H1 (cell line): ENCODE results near the gene CDC42BPB. TPM values are rescaled to one million over a fixed set of nuclear protein-coding genes. Genes with fewer than 3 reads are reported as not detected.

Source experiments
- CTCF ChIA-PET: fragments of 300-600 bp; sonication (Branson Sonifier 250); formaldehyde crosslinking; loops from one replicate; lab custom pipeline; 2021; ENCODE audit not compliant: partially characterized antibody; lab: Charles Lee
- POLR2A ChIA-PET: fragments of 300-600 bp; sonication (Branson Sonifier 250); formaldehyde crosslinking; loops from one replicate; lab custom pipeline; 2021; ENCODE audit warnings: inconsistent platforms; ENCODE audit not compliant: partially characterized antibody; lab: Charles Lee
- DNase-seq, 2 experiments: peaks; one replicate each; pipeline versions ENCODE4 v3.0.0 to v3.0.0-alpha.2; 2010 to 2022; ENCODE audit warnings: low spot score in 2 of 2, low read depth in 1 of 2, mixed read lengths in 1 of 2
- FAIRE-seq: peaks from 2 replicates; lab custom pipeline; 2011; peaks lifted over from hg19 to GRCh38; lab: Jason Lieb, UNC
- H2AFZ ChIP-seq: 2 replicates; pipeline ENCODE4 v1.8.1; 2012; ENCODE audit warnings: low read length, inconsistent platforms
- H2AK5ac ChIP-seq: 2 replicates; pipeline ENCODE4 v1.6.1; 2013; ENCODE audit warnings: low read depth, low read length
- H2BK120ac ChIP-seq: replicated peaks from 2 replicates; pipeline ENCODE3; 2013; ENCODE audit warnings: low read depth, low read length, inconsistent platforms
- H2BK12ac ChIP-seq: 2 replicates; pipeline ENCODE4 v1.6.1; 2013; ENCODE audit warnings: low read depth, low read length
- H2BK15ac ChIP-seq: 2 replicates; pipeline ENCODE4 v1.6.1; 2013; ENCODE audit warnings: low read length
- H2BK20ac ChIP-seq: 2 replicates; pipeline ENCODE4 v1.6.1; 2013; ENCODE audit warnings: low read length
- H2BK5ac ChIP-seq: 2 replicates; pipeline ENCODE4 v1.6.1; 2013; ENCODE audit warnings: low read depth, low read length
- H3K14ac ChIP-seq: 2 replicates; pipeline ENCODE4 v1.6.1; 2013; ENCODE audit warnings: inconsistent platforms; ENCODE audit not compliant: insufficient read length
- H3K18ac ChIP-seq: 2 replicates; pipeline ENCODE4 v1.6.1; 2013; ENCODE audit warnings: low read length; ENCODE audit errors: extremely low read depth
- H3K23ac ChIP-seq: 2 replicates; pipeline ENCODE4 v1.6.1; 2013; ENCODE audit warnings: inconsistent platforms; ENCODE audit not compliant: insufficient read length
- H3K23me2 ChIP-seq: 2 replicates; pipeline ENCODE4 v1.6.1; 2013; ENCODE audit warnings: low read depth, low read length
- H3K27ac ChIP-seq: 2 replicates; pipeline ENCODE4 v1.6.1; 2011; ENCODE audit warnings: low read depth, low read length, inconsistent platforms
- H3K27me3 ChIP-seq, 4 experiments: replicated peaks in 1 of 4; 1 replicate in 1 of 4; 2 replicates in 3 of 4; pipeline versions ENCODE4 v1.6.1 to v1.8.1; 2011 to 2013; ENCODE audit warnings: low read length in 3 of 4, mild to moderate bottlenecking in 3 of 4, inconsistent platforms in 2 of 4, mixed read lengths in 2 of 4, moderate library complexity in 1 of 4; ENCODE audit not compliant: control insufficient read depth in 3 of 4, insufficient read depth in 3 of 4; ENCODE audit errors: extremely low read depth in 1 of 4
- H3K36me3 ChIP-seq, 4 experiments: 2 replicates each; pipeline versions ENCODE4 v1.6.1 to v1.8.1; 2011 to 2013; ENCODE audit warnings: mild to moderate bottlenecking in 4 of 4, low read length in 3 of 4, moderate library complexity in 2 of 4, control low read depth in 1 of 4, inconsistent platforms in 1 of 4; ENCODE audit not compliant: insufficient read depth in 4 of 4, control insufficient read depth in 2 of 4
- H3K4ac ChIP-seq: replicated peaks from 2 replicates; pipeline ENCODE3; 2013; ENCODE audit warnings: low read length, low read depth, mixed read lengths, inconsistent platforms; ENCODE audit not compliant: insufficient read length
- H3K4me1 ChIP-seq, 4 experiments: replicated peaks in 1 of 4; 1 replicate in 1 of 4; 2 replicates in 3 of 4; pipeline versions ENCODE4 v1.6.1 to v1.8.1; 2011 to 2013; ENCODE audit warnings: low read length in 3 of 4, inconsistent platforms in 2 of 4, mixed read lengths in 1 of 4; ENCODE audit not compliant: insufficient read depth in 4 of 4, control insufficient read depth in 3 of 4
- H3K4me2 ChIP-seq, 2 experiments: 2 replicates each; pipeline versions ENCODE4 v1.6.1 to v1.8.1; 2011 to 2013; ENCODE audit warnings: low read depth in 2 of 2, low read length in 2 of 2, control low read depth in 1 of 2, inconsistent platforms in 1 of 2, mild to moderate bottlenecking in 1 of 2; ENCODE audit not compliant: insufficient read depth in 1 of 2
- H3K4me3 ChIP-seq, 4 experiments: fragments of 200-600, 300-600 bp in 1 of 4; sonication (generic), shearing (Covaris generic), sonication (Bioruptor Twin) in 1 of 4; 2 replicates each; pipeline versions ENCODE4 v1.5.1 to v1.8.1; 2011 to 2016; ENCODE audit warnings: low read length in 4 of 4, low read depth in 3 of 4, control low read depth in 2 of 4, inconsistent platforms in 2 of 4, mild to moderate bottlenecking in 2 of 4, mixed read lengths in 1 of 4, moderate library complexity in 1 of 4; ENCODE audit not compliant: insufficient read depth in 2 of 4; ENCODE audit errors: extremely low read depth in 1 of 4
- H3K56ac ChIP-seq: replicated peaks from 2 replicates; pipeline ENCODE3; 2013; ENCODE audit warnings: low read depth, mild to moderate bottlenecking, mixed read lengths, low read length, inconsistent platforms; ENCODE audit not compliant: insufficient read length
- H3K79me1 ChIP-seq: 2 replicates; pipeline ENCODE4 v1.6.1; 2013; ENCODE audit warnings: low read depth, low read length, control low read depth
- H3K79me2 ChIP-seq, 2 experiments: 2 replicates each; pipeline versions ENCODE4 v1.6.1 to v1.8.1; 2012 to 2013; ENCODE audit warnings: low read length in 2 of 2, mild to moderate bottlenecking in 2 of 2, inconsistent platforms in 1 of 2; ENCODE audit not compliant: insufficient read depth in 2 of 2, control insufficient read depth in 1 of 2
- H3K9ac ChIP-seq, 4 experiments: replicated peaks in 1 of 4; 1 replicate in 1 of 4; 2 replicates in 3 of 4; pipeline versions ENCODE4 v1.6.1 to v1.8.1; 2011 to 2013; ENCODE audit warnings: low read depth in 3 of 4, low read length in 3 of 4, control low read depth in 2 of 4, mild to moderate bottlenecking in 2 of 4, moderate library complexity in 2 of 4, inconsistent platforms in 1 of 4; ENCODE audit errors: extremely low read depth in 1 of 4
- H3K9me3 ChIP-seq, 2 experiments: 2 replicates each; pipeline versions ENCODE4 v1.6.1 to v1.8.1; 2012 to 2013; ENCODE audit warnings: mild to moderate bottlenecking in 2 of 2, moderate library complexity in 2 of 2, control low read depth in 1 of 2, inconsistent platforms in 1 of 2, low read depth in 1 of 2, low read length in 1 of 2, mixed read lengths in 1 of 2; ENCODE audit not compliant: insufficient read depth in 2 of 2
- H4K20me1 ChIP-seq, 2 experiments: replicated peaks in 1 of 2; 2 replicates each; pipeline versions ENCODE3 to v1.8.1; 2011 to 2013; ENCODE audit warnings: inconsistent platforms in 2 of 2, low read length in 2 of 2, mild to moderate bottlenecking in 1 of 2; ENCODE audit not compliant: insufficient read depth in 2 of 2, control insufficient read depth in 1 of 2
- H4K5ac ChIP-seq: 2 replicates; pipeline ENCODE4 v1.6.1; 2013; ENCODE audit warnings: low read length, low read depth, mixed read lengths, inconsistent platforms; ENCODE audit not compliant: insufficient read length
- H4K8ac ChIP-seq: 2 replicates; pipeline ENCODE4 v1.8.0; 2013; ENCODE audit warnings: mild to moderate bottlenecking, moderate library complexity, low read length, inconsistent platforms; ENCODE audit not compliant: insufficient read depth; ENCODE audit errors: extremely low read depth
- H4K91ac ChIP-seq: replicated peaks from 2 replicates; pipeline ENCODE3; 2013; ENCODE audit warnings: low read length, mixed read lengths, inconsistent platforms; ENCODE audit not compliant: insufficient read length
- ATF2 ChIP-seq: IDR thresholded peaks from 2 replicates; pipeline ENCODE4 v1.6.1; 2012; ENCODE audit warnings: low read length, inconsistent platforms
- CTCF ChIP-seq, 3 experiments: IDR thresholded peaks; 1 replicate in 2 of 3; 2 replicates in 1 of 3; pipeline versions ENCODE4 v1.5.1 to v1.6.1; 2011; ENCODE audit warnings: low read length in 3 of 3, mild to moderate bottlenecking in 3 of 3, inconsistent platforms in 2 of 3, low read depth in 1 of 3, moderate library complexity in 1 of 3; ENCODE audit not compliant: insufficient read depth in 1 of 3; ENCODE audit errors: control extremely low read depth in 1 of 3
- EZH2 ChIP-seq: fragments of 200-600 bp; sonication (generic); IDR thresholded peaks from 2 replicates; pipeline ENCODE4 v1.7.1; 2012; ENCODE audit warnings: low read depth, mild to moderate bottlenecking, moderate library complexity, low read length, inconsistent platforms; ENCODE audit not compliant: severe bottlenecking
- MAFK ChIP-seq: IDR thresholded peaks from 2 replicates; pipeline ENCODE4 v1.6.1; 2012; ENCODE audit warnings: low read depth, mild to moderate bottlenecking, improper control_type of control experiment, low read length
- MAX ChIP-seq: IDR thresholded peaks from 2 replicates; pipeline ENCODE4 v1.6.1; 2012; ENCODE audit warnings: inconsistent platforms
- SAP30 ChIP-seq: fragments of 300-600 bp; sonication (generic); IDR thresholded peaks from 2 replicates; pipeline ENCODE4 v1.7.1; 2012; ENCODE audit warnings: low read length, moderate library complexity, mild to moderate bottlenecking, inconsistent platforms; ENCODE audit not compliant: insufficient read depth, insufficient replicate concordance
- ZNF274 ChIP-seq: IDR thresholded peaks from 2 replicates; pipeline ENCODE4 v1.7.0; 2012; ENCODE audit warnings: low read length, borderline replicate concordance; ENCODE audit errors: extremely low read depth
- WGBS, 2 experiments: shearing (Covaris generic) in 1 of 2; methylation state at CpG; one replicate each; pipeline versions ENCODE4 v1.1.6 to v1.1.7; 2013 to 2015; ENCODE audit warnings: low lambda C conversion rate in 2 of 2, mixed read lengths in 2 of 2, inconsistent platforms in 1 of 2, low coverage in 1 of 2, missing lambda C conversion rate in 1 of 2; ENCODE audit not compliant: insufficient replicate concordance in 2 of 2, insufficient coverage in 1 of 2, insufficient read length in 1 of 2; ENCODE audit errors: extremely low coverage in 1 of 2, missing lambda C conversion rate in 1 of 2; 5-methylcytosine and 5-hydroxymethylcytosine counted together
- polyA plus RNA-seq, 7 experiments: library from polyadenylated mRNA; depleted of rRNA in 3 of 7; stranded (reverse) in 5 of 7; unstranded in 2 of 7; fragments of >200 nt in 5 of 7; fragments of 200-250 nt in 2 of 7; gene quantifications; 1 replicate in 5 of 7; 2 replicates in 1 of 7; 4 replicates in 1 of 7; pipeline versions ENCODE4 v1.2.1 to v1.2.3, GENCODE V29; 2011 to 2013; ENCODE audit warnings: missing spikeins in 2 of 7, mixed read lengths in 2 of 7
- total RNA-seq: library from RNA; stranded (reverse); fragmentation: NEBNext Ultra II Directional; extraction: Animal tissue kit (Norgen Biotek cat#: 25700); gene quantifications from 2 replicates; pipeline ENCODE4 v1.2.1, GENCODE V29; 2021

CDC42BPB gene
- total and polyA plus RNA-seq, 2 of the 8 experiments (the other 6 are each of a cell fraction or from before 2014, with no cell fraction given): 51.2 to 88.2 TPM

DNA sequence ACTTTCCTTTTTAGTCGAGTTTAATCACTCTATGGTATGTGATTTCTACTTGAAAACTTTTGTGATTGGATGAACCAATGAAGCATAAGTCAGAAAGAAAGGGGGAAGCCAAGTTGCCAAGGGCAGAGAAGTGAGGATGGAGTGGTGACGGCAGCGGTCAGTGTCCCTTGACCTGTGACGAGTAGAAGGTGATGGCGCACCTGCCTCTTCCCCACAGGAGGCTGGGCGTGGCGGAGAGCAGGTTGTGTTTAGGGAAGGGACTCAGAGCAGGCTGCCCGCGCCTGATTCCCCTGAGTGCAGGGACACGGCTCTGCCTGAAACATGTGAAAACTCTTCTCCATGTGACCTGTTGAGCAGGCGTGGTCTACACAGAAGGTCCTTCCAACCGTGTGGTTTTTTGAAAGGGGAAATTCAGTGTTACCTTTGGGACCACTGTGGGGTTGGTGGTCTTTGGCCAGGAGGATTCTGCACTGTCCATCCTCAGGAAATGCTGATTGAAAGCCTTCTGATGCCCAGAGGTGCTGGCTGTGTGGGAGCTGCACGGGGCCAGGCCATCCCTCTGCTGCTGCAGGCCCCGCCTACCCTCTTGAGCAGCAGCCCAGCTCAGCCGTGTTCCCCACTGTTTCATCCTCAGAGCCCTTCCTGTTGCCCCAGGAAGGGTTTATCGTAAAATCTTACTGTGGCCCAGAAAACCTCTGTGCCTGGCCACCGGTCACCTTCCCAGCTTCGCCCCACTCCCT is 158.4 kb downstream of the CDC42BPB start:
- no peak overlapping the region for H3K14ac ChIP-seq
- H3K4ac ChIP-seq: no peak overlapping the region
- no peak overlapping the region for H2BK120ac ChIP-seq
- H4K20me1 ChIP-seq: peaks cover 2 to 3% of the 10 kb centered on the region in 2 experiments
- H3K4me1 ChIP-seq: no peaks in the 10 kb centered on the region
- DNase-seq (no peak), FAIRE-seq (no peak)
- H2BK12ac ChIP-seq: no peak overlapping the region
- H2BK15ac ChIP-seq: no peak overlapping the region
- no peak overlapping the region for H3K4me2 ChIP-seq
- no peaks in the 10 kb centered on the region for H3K27me3 ChIP-seq
- WGBS, 2 experiments: 91% methylated on average over 18 of the region's 18 CpGs; no CpG with 5 or more reads in 1 of the 2 experiments
- no peaks in the 10 kb centered on the region for H3K23me2 ChIP-seq
- H4K91ac ChIP-seq: no peak overlapping the region
- no peak overlapping the region for H2BK20ac ChIP-seq
- H3K79me1 ChIP-seq: no peaks in the 10 kb centered on the region
- no peaks in the 10 kb centered on the region for H3K9me3 ChIP-seq
- H3K27ac ChIP-seq: no peak overlapping the region
- no peak overlapping the region for H4K8ac ChIP-seq
- H4K5ac ChIP-seq: no peak overlapping the region
- no peak overlapping the region for H2AFZ ChIP-seq
- H3K56ac ChIP-seq: no peak overlapping the region
- H2BK5ac ChIP-seq: 0 out of 2 replicates have a peak overlapping the region, but pooled peaks have one; percentile 2
- no peak overlapping the region for H3K23ac ChIP-seq
- H3K36me3 ChIP-seq: peaks cover 0 to 3% (median 0%) of the 10 kb centered on the region in 4 experiments; a peak in 2 of 8 replicates
- no peaks in the 10 kb centered on the region for H3K79me2 ChIP-seq
- 0 out of 2 replicates have a peak overlapping the region, but pooled peaks have one; percentile 32 for H3K18ac ChIP-seq
- H3K4me3 ChIP-seq: no peak overlapping the region
- ChIA-PET CTCF (no interaction called here), POLR2A (no interaction called here)
- H2AK5ac ChIP-seq: no peak overlapping the region
- H3K9ac ChIP-seq: no peak overlapping the region
- TF ChIP-seq ZNF274 (no peak), MAX (no peak), ATF2 (no peak), SAP30 (no peak), EZH2 (no peak), MAFK (no peak), CTCF (IDR thresholded peaks at IDR 0.05; ENCODE audit: control extremely low read depth in 1 of 3, insufficient read depth in 1 of 3, low read depth in 1 of 3, low read length in 3 of 3) (no peak)
